Measurements from ENCODE around the gene NBPF8.
"Not testable (repeated sequence)": the region's sequence is repeated elsewhere in the genome, so short reads cannot be mapped to it uniquely, and the experiment has no call there.

The NBPF8 gene, protein sequence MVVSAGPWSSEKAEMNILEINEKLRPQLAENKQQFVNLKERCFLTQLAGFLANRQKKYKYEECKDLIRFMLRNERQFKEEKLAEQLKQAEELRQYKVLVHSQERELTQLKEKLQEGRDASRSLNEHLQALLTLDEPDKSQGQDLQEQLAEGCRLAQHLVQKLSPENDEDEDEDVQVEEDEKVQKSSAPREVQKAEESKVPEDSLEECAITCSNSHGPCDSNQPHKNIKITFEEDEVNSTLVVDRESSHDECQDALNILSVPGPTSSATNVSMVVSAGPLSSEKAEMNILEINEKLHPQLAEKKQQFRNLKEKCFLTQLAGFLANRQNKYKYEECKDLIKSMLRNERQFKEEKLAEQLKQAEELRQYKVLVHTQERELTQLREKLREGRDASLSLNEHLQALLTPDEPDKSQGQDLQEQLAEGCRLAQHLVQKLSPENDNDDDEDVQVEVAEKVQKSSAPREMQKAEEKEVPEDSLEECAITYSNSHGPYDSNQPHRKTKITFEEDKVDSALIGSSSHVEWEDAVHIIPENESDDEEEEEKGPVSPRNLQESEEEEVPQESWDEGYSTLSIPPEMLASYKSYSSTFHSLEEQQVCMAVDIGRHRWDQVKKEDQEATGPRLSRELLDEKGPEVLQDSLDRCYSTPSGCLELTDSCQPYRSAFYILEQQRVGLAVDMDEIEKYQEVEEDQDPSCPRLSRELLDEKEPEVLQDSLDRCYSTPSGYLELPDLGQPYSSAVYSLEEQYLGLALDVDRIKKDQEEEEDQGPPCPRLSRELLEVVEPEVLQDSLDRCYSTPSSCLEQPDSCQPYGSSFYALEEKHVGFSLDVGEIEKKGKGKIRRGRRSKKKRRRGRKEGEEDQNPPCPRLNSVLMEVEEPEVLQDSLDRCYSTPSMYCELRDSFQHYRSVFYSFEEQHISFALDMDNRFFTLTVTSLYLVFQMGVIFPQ

DNA sequence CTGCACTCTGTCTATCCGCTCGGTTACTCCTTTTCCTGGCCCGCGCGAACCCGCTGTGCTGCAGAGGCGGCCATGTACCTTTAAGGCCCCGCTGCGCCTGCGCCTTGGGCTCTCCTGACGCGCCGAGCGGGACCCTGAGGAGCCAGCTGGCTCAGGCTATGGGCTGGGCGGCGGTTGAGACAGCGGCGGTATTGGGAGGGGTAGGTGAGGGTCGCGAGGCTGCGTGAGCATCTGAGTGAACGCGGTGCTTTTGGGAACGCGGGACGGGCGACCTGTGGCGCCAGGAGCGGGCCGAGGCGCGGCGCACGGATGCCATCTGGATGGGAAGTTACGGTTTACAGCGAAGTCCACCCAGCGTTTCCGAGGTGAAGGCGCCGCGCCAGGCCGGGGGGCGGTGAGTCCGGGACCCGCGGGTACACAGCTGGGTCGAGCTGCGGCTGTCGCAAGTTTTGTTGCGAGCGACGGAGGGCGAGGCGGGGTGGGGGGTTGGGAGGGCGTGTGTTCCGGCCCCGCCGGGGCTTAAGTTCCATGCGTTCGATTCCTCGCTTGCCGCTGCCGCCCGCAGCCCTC is at the start of gene NBPF8:
Gene NBPF8 (plus strand): TSS at position 125 of the 570 bp plus-strand sequence. CDS start 21,488 bp downstream, outside the sequence.
- DNase-seq (ENCODE audit: low read depth), result peak; percentile 67

DNA sequence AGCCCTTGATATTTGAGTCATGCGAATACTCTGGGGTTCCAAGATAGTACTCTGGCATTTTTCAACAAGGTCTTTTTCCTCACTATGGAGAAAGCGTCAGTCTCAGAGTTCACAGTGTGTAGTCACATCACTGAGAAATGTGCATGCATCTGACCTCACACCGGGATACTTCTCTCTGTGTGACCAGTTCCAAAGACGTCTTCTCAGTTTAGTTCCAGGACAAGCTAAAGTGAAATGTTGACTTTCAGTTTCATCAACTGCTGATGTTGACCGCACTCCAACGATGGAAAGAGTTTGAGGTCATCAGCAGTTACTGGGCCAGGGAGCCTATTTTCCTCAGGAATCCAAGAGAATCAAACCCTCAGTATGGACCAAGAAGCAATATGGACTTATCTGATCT is 47.1 kb upstream of the NBPF8 start:
- DNase-seq (ENCODE audit: low read depth), result not testable (repeated sequence)

DNA sequence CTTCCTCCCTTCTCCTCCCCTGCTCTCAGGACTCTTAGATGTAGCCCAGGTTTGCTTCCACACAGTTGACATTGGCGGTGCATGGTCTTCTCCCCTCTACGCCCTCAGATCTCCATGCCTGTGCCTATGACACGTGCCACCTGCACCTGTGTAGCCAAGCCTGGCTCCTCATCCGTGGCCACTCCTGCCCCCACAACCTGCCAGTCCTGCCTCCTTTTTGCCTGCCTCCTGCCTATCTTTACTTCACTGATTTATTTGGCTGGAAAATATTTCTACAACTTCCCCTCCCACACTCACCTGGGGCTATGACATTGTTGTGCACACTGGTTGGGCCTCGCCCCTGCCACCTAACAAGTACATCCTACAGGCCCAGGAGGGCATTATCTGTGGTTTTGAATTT is 28.2 kb upstream of the NBPF8 start:
- DNase-seq (ENCODE audit: low read depth), result not testable (repeated sequence)

DNA sequence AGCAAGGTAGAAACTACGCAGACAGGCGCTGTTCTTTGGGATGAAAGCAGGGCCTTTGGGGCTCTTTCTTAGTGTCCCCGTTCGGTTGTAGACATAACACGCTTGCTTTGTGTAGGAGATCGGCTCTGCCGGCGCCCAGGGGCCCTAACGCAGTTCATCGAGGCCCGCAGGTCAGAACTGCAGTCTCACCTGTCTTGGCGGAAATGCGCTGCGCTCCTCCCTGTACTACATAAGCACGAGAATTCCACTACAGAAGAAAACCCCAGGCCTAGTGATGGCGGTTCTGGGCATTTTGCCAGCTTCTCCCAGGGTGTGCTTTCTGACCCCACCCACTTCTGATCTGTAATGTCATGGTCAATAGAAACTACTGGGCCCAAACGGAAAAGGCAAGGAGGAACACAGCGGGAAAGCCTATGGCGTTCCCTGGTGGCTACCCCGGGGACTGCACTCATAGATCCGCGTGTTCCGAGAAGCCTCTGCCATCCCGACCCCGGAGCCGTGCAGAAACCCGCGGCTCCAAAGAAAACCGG is 26.2 kb upstream of the NBPF8 start:
- DNase-seq (ENCODE audit: low read depth), result peak; percentile 1

DNA sequence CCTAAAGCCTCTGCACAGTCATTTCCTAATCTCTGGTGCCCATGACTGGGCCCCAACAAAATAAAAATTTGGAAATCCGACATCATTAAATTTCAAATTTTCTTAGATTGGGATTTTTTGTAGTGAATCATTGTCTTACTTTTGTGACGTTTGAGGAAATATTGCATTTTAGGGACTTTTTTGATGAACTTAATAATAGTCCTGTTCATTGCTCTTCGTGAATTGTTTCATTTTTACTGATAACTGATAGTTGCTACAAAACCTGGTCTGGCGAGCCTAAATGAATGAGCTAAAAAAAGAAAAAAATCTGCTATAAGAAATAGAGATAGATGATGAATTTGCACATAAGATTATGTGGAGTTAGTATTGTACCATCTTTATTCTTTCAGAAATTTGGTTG is 23.5 kb upstream of the NBPF8 start:
- not testable (repeated sequence) for DNase-seq (ENCODE audit: low read depth)

DNA sequence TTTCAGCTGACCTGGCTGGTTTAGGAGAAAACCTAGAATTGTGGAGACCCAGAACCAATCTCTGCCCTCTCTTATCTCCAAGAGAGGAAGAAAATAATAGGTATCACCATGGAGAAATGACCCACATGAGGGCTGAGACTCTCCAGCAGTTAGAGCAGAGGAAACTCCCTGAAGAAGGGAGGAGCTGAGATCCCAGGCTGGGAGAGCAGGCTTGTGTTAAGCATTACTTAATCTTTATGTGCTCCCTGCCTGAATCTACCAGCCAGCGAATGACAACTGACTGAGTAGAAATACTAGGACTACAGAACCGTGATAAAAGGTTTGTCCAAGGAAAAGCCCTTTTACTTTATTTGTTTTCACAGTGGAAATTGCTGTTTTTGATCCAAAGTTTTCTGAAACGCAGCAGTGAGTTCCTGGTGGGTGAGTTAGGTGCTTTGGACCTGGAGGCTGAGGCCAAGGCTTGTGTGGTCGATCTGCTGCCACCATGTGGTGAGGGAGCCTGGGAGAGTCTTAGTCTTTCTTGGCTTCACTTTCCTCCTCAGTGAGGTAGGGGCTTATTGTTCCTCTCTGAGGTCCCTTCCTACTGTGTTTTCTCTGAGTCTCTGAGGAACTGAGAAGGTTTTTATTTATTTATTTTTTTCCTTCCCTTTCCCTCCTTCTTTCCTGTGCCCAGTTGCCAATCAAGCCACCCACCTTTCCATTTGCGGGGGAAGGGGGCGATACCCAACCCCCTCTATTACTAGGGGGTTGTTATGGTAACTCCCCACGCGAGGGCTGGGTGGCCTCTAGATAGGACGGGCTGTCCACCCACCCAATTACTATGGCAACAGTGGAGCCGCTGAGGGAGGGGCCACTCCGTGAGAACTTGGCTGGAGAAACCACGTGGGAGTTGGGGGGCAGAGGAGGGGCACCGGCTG is 21.3 kb upstream of the NBPF8 start:
- DNase-seq (ENCODE audit: low read depth), result not testable (repeated sequence)

DNA sequence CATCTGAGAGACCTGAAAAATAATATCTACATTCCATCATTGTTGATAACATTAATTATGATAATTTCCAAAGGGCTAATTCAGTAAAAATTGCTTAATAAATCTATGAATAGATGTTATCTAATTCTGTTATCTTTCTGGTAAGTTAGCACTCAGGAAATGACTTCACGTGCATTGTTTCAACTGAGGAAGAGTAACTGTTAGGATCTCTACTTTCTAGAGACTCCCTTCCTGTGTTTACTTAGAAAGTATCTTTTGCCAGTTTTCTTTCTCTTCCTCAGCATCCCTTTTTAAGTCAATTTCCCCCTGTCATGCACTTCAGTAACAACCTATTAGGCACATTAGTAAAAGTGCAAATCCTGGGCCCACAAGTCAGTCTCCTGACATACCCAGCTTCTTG is 9.5 kb upstream of the NBPF8 start:
- DNase-seq (ENCODE audit: low read depth), result not testable (repeated sequence)

DNA sequence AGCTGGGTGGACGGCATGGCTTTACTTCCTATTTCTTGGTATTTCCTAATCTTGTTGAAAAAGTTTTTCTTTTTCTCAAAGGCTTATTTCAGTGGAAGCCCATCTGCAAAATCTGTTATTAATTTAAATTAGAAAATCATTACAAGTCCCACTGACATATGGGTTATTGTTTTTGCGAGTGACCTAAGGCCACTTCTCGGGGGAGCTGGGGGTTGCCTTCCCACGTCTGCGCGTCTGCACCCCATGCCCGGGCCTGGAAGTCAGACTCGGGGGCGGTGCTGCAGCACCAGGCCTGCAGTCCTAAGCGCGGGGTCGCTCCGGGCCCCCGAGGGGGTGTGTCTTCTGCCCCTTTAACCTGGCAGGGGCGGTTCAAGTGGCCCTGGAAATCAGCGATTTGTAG is 384 bp upstream of the NBPF8 start:
- DNase-seq (ENCODE audit: low read depth), result not testable (repeated sequence)

DNA sequence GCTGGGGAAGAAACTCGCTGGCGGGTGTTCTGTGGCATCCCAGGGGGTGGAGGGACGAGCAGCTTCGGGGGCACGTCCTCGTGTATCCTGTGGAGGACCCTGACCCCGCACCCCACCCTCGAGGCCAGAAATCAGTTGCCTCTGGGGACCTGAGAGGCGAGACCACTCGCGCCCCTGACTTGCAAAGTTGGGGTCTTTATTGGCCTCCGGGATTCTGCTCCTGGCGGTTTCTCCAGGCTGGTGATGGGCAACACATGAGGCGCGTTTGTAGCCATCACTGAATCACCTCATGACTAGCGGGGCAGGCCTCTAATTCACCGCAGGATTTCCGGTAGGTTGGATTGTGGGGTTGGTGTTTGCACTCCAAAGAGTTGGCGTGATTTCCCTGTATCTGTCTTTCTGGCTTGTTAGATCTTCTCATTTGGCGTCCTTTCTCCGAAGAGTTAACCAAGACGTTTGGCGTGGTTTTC is 692 bp downstream of the NBPF8 start:
- DNase-seq (ENCODE audit: low read depth), result peak; percentile 26

DNA sequence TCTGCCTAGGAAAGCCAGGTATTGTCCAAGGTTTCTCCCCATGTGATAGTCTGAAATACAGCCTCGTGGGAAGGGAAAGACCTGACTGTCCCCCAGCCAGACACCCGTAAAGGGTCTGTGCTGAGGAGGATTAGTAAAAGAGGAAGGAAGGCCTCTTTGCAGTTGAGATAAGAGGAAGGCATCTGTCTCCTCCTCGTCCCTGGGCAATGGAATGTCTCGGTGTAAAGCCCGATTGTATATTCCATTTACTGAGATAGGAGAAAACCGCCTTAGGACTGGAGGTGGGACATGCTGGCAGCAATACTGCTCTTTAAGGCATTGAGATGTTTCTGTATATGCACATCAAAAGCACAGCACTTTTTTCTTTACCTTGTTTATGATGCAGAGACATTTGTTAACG is 10.2 kb downstream of the NBPF8 start:
- not testable (repeated sequence) for DNase-seq (ENCODE audit: low read depth)

DNA sequence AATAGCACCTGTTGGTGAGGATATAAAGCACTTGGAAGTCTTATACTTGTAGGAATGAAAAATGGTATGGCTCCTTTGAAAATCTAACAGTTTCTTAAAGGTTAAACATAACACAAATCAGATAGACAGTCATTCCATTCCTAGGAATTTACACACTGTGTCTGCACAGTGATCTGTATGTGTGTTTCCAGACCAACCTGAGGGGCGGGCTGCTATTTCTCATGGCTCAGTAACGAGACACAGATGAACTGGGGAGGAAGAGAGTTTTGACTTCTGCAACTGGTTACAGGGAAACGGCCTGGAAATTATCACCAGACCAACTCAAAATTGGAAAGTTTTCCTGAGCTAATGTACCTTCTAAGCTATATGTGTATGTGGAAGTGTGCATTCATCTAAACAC is 16.8 kb downstream of the NBPF8 start:
- not testable (repeated sequence) for DNase-seq (ENCODE audit: low read depth)

DNA sequence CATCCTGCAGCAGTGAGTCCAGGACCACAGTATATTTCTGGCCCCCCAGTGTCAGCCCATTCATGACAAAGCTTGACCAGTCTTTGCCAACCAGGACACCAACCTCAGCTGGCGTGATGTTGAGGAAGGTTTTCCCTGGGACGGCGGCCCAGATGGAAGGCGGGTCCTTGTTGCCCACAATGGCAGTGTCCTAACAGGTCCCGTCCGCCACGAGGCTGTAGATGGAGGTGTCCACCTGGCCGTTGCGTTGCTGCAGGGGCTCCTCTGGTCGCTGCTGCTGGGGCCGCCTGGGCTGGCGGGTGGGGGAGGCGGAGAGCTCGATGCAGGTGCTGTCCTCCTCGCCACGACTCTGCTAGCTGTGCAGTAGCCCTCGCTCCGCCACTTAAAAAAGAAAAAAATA is 19.0 kb downstream of the NBPF8 start:
- not testable (repeated sequence) for DNase-seq (ENCODE audit: low read depth)

DNA sequence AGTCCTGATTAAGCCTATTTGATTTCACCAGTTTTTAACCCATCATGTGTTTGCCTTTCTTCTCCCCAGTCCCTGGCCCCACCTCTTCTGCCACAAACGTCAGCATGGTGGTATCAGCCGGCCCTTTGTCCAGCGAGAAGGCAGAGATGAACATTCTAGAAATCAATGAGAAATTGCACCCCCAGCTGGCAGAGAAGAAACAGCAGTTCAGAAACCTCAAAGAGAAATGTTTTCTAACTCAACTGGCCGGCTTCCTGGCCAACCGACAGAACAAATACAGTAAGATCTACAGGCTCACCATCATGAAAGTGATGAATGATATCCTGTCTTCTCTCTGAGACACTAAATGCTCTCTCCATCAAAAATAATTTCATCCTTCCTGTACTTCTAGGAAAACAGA is 34.3 kb downstream of the NBPF8 start:
- DNase-seq (ENCODE audit: low read depth), result not testable (repeated sequence)

All from activated T-cell treated with anti-CD3 and anti-CD28 coated beads for 48 hours (primary cell).